Stromal cell of bone marrow (primary cell): Measurements from ENCODE around the gene SLC6A13.

ENCODE experiments used
- DNase-seq: peaks from one replicate; pipeline ENCODE4 v3.0.0-alpha.2; 2012; ENCODE audit warnings: low read depth

The SLC6A13 gene

DNA sequence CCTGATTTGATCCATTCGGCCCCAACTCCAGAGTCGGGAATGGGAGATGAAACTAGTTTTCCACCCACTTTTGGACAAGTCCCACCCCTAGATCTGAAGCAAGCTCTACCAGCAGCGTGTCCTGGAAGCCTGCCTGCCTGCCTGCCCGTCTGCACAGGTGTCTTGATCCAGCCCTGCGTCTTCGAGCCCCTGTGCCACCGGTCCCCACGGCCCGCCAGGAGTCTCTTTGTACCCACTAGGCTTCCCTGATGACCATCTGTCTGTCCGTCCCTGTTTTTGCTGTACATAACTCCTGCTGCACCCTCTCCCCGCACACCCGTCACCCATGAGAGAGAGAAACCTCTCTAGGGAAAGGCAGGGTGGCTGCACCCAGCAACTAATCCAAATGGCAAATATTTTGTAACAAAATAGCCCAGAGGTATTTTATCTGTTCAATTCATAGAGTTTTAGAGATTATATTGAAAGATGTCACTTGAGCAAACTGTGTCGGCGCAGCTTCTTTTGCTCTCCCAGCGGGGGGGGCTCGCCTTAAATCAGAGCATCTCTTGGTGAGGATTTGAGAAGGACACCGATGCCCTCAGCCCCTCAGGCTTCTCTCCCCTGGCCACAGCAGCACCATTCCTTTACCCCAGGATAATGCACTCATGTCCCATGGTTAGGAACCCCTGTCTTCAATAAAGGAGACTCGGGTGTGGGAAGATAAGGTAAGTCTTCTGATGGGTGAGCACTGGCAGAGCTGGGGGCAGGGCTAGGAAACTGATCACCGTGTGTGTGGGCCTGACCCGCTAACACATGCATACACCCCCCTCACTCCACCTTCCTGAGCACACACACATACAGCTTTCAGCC, 84.4 kb downstream of the SLC6A13 start:
- no peak for DNase-seq

DNA sequence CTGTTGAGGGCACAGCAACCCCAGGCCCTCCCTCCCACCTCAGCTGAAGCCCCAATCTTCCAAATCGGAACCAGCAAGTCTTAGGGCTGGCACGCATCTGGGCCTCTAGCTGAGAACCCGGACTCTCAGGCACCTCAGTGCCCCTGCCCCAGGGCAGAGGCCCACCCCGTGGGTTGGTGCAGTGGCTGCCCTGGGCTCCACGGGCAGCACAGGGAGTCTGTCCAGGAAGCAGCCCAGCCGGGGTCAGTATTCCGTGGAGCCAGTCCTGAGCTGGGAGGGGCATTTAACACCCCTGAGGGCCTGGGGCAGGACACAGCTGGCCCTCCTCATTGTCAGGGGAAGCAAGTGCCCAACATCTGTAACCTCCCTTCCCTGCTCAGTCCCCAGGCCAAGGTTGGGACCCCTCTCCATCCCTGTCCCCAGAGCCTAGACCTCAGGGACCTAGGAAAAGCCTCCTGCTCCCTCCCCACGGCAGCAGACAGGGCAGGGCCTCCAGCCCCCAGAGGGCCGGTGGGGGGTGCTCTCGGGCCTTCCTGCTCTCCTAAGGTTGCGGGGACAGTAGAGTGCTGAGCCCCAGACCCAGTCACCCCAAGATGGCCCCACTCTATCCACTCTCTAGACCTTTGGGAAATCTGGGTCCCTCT, 85.2 kb downstream of the SLC6A13 start:
- DNase-seq, result no peak

DNA sequence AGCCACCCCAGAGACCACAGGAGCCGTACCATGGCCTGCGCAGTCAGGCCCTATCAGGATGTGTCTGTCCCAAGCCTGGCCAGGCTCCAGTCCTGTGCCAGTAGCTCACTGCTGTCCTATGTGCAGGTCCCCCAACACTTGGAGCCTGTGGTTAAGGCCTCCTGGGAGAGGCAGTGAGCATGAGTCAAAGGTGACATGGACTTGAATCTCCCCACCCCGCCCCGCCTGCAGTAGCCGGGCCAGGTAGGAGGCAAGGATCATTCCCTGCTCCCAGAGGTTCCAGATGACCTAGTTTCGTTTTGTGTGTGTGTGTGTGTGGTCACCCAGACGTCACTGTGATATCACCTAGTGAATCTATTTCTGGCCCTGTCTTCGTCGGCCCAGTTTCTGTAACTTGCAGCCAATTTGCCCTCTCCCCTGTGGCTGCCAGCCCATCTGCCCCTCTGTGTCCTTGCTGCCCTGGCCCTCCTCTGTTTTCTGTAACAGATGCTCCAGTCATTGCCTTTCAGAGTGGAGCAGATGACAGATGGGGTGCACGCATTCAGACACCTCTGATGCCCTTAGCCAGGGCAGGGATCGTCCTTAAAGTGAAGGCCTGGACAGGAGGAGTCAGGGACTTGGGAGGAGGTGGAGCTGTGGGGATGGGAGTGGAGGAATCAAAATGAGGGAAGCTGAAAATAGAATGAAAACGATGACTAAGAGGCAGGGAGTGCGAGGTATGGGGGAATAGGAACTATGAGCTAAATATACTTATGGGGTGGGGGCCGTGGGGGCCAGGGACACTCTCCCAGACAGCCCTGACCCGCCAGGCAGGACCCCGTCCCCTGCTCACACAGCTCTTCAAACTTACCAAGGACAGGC, 86.1 kb downstream of the SLC6A13 start:
- no peak for DNase-seq

DNA sequence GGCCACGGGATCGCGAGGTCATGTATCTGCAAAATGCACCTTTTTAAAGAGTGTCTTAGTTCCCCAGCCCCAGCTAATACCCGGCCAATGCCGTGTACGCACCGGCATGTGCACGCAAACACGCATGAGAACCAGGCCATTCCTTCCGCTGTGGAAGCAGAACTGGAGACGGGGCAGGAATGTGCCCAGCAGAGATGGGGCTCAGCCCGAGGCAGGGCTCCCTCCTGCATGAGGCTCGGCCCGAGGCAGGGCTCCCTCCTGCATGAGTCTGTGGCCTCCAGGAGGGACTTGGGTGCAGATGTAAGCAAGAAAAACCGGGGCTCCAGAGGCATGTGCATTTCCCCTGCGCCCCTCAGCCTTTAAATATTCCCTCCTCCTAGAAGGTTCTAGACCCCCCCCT, 86.9 kb downstream of the SLC6A13 start:
- no peak for DNase-seq

DNA sequence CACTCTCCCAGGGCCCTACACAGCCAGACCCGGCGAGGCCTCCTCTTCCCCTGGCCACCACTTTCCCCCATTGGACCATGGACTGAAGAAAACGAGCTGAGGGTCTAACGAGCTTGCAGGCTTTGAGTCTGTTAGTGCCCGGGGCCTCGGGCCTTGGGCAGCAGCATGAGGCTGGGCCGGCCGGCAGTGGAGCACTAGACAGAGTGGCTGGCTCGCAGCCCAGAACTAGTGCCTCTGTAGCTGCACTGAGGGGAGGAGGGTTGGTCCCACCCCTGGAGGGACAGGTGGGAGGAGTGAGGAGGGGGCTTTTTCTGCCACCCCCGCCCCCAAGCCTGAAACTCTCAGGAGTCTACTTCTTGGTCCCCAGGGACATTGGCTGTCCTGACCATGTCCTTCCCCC, 87.4 kb downstream of the SLC6A13 start:
- DNase-seq, result no peak

DNA sequence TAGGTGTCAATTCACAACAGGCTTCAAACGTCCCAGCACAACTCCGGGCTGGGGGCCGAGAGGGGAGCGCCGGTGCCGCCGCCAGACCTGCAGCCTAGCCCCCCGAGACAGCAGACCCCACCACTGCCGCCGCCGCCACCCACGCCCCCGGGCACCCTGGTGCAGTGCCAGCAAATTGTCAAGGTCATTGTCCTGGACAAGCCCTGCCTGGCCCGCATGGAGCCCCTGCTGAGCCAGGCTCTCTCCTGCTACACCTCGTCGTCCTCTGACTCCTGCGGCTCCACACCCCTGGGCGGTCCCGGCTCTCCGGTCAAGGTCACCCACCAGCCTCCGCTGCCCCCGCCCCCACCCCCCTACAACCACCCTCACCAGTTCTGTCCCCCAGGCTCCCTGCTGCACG, 88.0 kb downstream of the SLC6A13 start:
- DNase-seq, result no peak

DNA sequence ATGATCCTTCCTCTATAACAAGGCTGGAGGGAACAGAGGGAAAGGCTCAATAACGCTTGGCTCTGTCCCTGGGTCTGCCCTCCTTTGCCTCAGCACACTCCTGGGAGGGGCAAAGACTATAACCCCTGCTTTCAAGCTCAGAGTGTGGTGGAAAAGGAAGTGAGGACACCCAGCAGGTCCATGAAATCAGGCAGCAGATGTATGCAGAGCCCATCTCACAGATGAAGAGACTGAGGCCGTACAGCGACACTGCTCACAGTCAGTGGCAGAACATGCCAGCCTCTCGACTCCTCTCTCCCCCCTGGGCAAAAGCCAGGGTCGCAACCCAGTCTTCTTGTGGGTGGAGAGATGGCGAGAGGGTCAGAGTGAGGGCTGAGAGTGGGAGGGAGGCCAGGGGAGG, 88.5 kb downstream of the SLC6A13 start:
- no peak for DNase-seq

DNA sequence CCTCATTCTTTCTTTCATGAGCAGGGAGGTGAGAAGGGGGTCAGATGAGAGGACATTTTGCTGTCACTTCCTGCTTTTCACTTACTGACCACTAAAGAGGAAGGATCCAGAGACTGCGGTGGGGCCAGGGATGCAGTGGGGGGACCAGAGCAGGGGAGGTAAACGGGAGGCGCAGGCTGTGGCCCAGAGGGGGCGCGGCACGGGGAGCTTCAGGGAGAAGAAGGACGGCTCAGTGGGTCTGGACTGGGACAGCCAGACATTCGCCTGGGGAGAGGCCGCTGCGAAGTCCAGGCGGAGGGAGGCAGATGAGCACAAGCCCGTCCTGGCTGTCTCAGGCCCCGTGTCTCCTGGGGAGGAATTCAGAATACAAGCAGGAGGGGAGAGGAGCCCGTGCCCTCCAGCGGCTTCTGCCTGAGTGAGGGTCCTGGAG, 89.9 kb downstream of the SLC6A13 start:
- DNase-seq, result no peak

DNA sequence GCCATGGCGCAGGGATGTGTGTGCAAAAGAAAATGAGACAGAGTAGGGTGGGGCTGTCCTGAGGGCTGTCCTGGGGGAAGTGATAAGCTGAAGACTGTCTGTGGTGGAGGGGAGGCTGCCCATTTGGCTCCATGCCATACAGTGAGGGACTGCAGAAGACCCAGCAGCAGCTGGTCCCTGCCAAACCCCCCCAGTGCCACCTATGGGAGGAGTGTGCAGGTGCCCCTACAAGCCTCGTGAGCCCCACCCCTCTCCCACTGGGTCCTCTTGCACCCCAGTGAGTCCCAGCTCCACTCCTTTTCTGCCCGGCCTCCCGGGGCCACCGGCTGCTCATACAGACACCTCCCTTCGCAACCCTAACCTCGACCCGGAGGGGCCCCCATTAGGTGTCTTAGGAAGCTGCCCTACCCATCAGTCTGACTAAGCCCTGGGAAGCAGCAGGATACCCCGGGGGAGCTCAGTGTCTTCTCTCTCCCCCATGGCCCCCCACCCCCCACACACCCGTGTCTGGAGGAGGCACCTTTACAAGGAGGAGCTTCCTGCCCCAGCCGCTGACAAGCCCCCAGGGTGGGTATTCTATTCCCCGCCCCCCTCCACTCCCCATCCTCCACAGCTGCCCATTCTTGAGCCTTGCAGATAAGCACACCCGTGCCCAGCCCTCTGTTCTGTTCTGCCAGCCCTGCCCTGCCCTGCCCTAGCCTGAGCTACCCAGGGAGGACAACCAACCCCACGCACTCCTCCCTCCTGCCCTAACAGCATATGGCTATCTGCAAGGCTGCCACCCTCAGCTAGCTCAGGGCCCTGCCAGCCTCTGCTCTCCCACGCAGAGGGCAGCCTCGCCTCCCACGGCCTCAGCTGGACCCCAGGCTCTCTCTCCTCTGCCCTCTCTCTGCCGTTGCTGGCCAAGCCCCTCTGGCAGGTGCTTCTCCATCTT, 90.6 kb downstream of the SLC6A13 start:
- no peak for DNase-seq

DNA sequence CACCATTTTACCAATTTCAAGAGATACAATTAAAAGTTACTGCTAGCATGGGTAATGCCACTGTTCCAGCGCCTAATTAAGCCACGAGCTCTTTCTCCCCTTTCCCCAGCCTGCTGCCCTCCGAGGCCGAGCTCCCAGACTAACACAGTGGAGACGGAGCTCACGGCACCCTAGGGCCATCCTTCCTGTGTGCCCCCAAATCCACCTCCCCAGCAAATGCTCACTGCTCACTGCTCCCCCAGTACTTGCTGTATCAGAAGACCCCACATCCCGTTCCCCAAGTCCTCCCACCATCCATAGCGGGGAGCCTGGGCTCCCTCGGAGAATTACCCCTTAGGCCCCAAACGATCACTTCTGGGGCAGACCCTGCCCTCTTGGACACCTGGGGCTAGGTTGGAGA, 91.4 kb downstream of the SLC6A13 start:
- DNase-seq, result no peak
